Measurements from ENCODE around the gene PTPRN2. TPM values are rescaled to one million over a fixed set of nuclear protein-coding genes. Genes with fewer than 3 reads are reported as not detected.

PTPRN2 gene
- total RNA-seq, 1 donor from 2014 or later = 1.8 TPM

- TF ChIP-seq CTCF (IDR thresholded peaks at IDR 0.05) = no peak
- Mint-ChIP-seq H3K27ac (no peak overlapping the region), H3K4me3 (no peak overlapping the region), H3K27me3 (no peaks in the 10 kb centered on the region), H3K36me3 (ENCODE audit: low read depth) (no peaks in the 10 kb centered on the region), H3K9me3 (no peaks in the 10 kb centered on the region), H3K4me1 (no peaks in the 10 kb centered on the region)
- ChIA-PET CTCF (no interaction called here), POLR2A (no interaction called here)
- intact Hi-C loops (cut with micrococcal nuclease) = no loop called here
- ATAC-seq (ENCODE audit: low read depth) = no peak
- no peak for DNase-seq
Measured at GRCh38 chr7:158013085-158013668, 574.4 kb downstream of the PTPRN2 start.

- Mint-ChIP-seq H3K4me3 (no peak overlapping the region), H3K36me3 (ENCODE audit: low read depth) (no peaks in the 10 kb centered on the region), H3K9me3 (no peaks in the 10 kb centered on the region), H3K27ac (no peak overlapping the region), H3K27me3 (no peaks in the 10 kb centered on the region), H3K4me1 (no peaks in the 10 kb centered on the region)
- intact Hi-C loops (cut with micrococcal nuclease) = no loop called here
- no peak for TF ChIP-seq CTCF (IDR thresholded peaks at IDR 0.05)
- ChIA-PET CTCF (no interaction called here), POLR2A (no interaction called here)
- ATAC-seq (ENCODE audit: low read depth) (no peak), DNase-seq (no peak)
Measured at GRCh38 chr7:158011941-158012340, 575.7 kb downstream of the PTPRN2 start.

GRCh38 chr7:158010961-158011693, 576.5 kb downstream of the PTPRN2 start:
- no peaks in the 10 kb centered on the region for H3K36me3 Mint-ChIP-seq (ENCODE audit: low read depth)
- no peak overlapping the region for H3K27ac Mint-ChIP-seq
- DNase-seq (no peak), ATAC-seq (ENCODE audit: low read depth) (no peak)
- H3K9me3 Mint-ChIP-seq = no peaks in the 10 kb centered on the region
- intact Hi-C loops (cut with micrococcal nuclease) = no loop called here
- ChIA-PET POLR2A (no interaction called here), CTCF (no interaction called here)
- no peaks in the 10 kb centered on the region for H3K27me3 Mint-ChIP-seq
- H3K4me3 Mint-ChIP-seq = no peak overlapping the region
- H3K4me1 Mint-ChIP-seq = no peaks in the 10 kb centered on the region
- no peak for TF ChIP-seq CTCF (IDR thresholded peaks at IDR 0.05)

- H3K4me1 Mint-ChIP-seq = no peaks in the 10 kb centered on the region
- no peak for ATAC-seq (ENCODE audit: low read depth)
- CTCF ChIA-PET = no interaction called here
Measured at GRCh38 chr7:158009886-158010285, 577.7 kb downstream of the PTPRN2 start.

GRCh38 chr7:158008267-158008666, 579.4 kb downstream of the PTPRN2 start:
- Mint-ChIP-seq H3K4me1 (no peaks in the 10 kb centered on the region), H3K27me3 (no peaks in the 10 kb centered on the region), H3K9me3 (no peaks in the 10 kb centered on the region), H3K27ac (no peak overlapping the region), H3K36me3 (ENCODE audit: low read depth) (no peaks in the 10 kb centered on the region), H3K4me3 (no peak overlapping the region)
- no peak for ATAC-seq (ENCODE audit: low read depth)
- CTCF ChIA-PET = no interaction called here
- TF ChIP-seq CTCF (IDR thresholded peaks at IDR 0.05) = no peak
- intact Hi-C loops (cut with micrococcal nuclease) = no loop called here
- POLR2A ChIA-PET = no interaction called here
- DNase-seq = no peak

More at GRCh38 chr7:158009886-158010285, 577.7 kb downstream of the PTPRN2 start:
- Mint-ChIP-seq H3K36me3 (ENCODE audit: low read depth) (no peaks in the 10 kb centered on the region), H3K4me3 (no peak overlapping the region), H3K27me3 (no peaks in the 10 kb centered on the region), H3K9me3 (no peaks in the 10 kb centered on the region), H3K27ac (no peak overlapping the region)
- POLR2A ChIA-PET = no interaction called here
- TF ChIP-seq CTCF (IDR thresholded peaks at IDR 0.05) = no peak
- intact Hi-C loops (cut with micrococcal nuclease) = no loop called here
- no peak for DNase-seq
